Activated T-cell treated with anti-CD3 and anti-CD28 coated beads, Interleukin-2, amount 50 U/mL, for 72 hours (primary cell): Measurements from ENCODE around the gene THAP4. TPM values are rescaled to one million over a fixed set of nuclear protein-coding genes. Genes with fewer than 3 reads are reported as not detected.

ENCODE experiments used
- ATAC-seq, 2 donors: fragments of 150-1000 bp; cut with Tn5 transposase; replicated peaks in 1 of 2; 2 replicates each; pipeline ENCODE4 v1.10.0; 2021; ENCODE audit warnings: moderate library complexity in 2 of 2, mild to moderate bottlenecking in 1 of 2
- DNase-seq, 2 donors: peaks; one replicate each; pipeline ENCODE4 v3.0.0; 2021 to 2022; ENCODE audit warnings: mixed read lengths in 1 of 2
- H3K27ac Mint-ChIP-seq: one replicate; pipeline ENCODE4 v1.8.0; 2022; ENCODE audit warnings: mild to moderate bottlenecking, moderate library complexity, mixed read lengths
- H3K27me3 Mint-ChIP-seq: one replicate; pipeline ENCODE4 v1.8.0; 2022; ENCODE audit warnings: low read depth, mixed read lengths
- H3K36me3 Mint-ChIP-seq, 2 donors: one replicate each; pipeline ENCODE4 v1.8.0; 2022; ENCODE audit warnings: mixed read lengths in 2 of 2, mild to moderate bottlenecking in 1 of 2; ENCODE audit not compliant: insufficient read depth in 2 of 2
- H3K4me1 Mint-ChIP-seq: one replicate; pipeline ENCODE4 v1.8.0; 2022; ENCODE audit warnings: low read depth, mixed read lengths
- H3K4me3 Mint-ChIP-seq, 2 donors: one replicate each; pipeline ENCODE4 v1.8.0; 2022; ENCODE audit warnings: mild to moderate bottlenecking in 2 of 2, mixed read lengths in 2 of 2, moderate library complexity in 2 of 2
- H3K9me3 Mint-ChIP-seq, 2 donors: one replicate each; pipeline ENCODE4 v1.8.0; 2022; ENCODE audit warnings: mixed read lengths in 2 of 2
- total RNA-seq, 2 donors: library from RNA; stranded (reverse); gene quantifications; one replicate each; pipeline ENCODE4 v1.2.3, GENCODE V29; 2022

Gene THAP4
- total RNA-seq, 2 donors from 2014 or later, result 41.8 to 50.9 TPM

DNA sequence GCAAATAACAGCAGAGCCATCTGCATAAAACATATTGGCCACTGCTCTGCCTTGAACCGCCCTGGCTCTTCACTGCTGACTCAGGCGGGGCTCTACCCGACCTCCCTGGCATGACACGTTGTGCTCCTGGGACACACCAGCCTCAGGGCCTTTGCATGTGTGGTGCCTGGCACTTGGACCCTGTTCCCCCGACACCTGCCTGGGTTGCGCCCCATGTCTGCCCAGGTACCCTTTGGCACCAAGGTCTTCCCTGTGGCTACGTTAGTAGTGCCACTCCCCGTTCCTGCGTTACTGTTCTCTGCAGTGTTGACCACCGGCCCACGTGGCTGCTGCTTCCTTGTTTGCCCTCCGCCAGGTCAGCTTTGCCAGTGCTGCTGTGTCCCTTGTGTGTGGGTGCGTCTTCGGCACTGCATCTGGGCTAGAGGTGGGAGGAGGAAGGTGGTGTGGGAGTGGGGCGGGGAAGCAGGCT, 20.9 kb upstream of the THAP4 start:
- Mint-ChIP-seq H3K27ac (no peak overlapping the region), H3K4me1 (no peaks in the 10 kb centered on the region), H3K9me3 (no peaks in the 10 kb centered on the region), H3K27me3 (no peaks in the 10 kb centered on the region), H3K4me3 (no peak overlapping the region), H3K36me3 (peaks cover 4 to 14% of the 10 kb centered on the region in 2 donors)
- no peak for DNase-seq
- no peak for ATAC-seq

DNA sequence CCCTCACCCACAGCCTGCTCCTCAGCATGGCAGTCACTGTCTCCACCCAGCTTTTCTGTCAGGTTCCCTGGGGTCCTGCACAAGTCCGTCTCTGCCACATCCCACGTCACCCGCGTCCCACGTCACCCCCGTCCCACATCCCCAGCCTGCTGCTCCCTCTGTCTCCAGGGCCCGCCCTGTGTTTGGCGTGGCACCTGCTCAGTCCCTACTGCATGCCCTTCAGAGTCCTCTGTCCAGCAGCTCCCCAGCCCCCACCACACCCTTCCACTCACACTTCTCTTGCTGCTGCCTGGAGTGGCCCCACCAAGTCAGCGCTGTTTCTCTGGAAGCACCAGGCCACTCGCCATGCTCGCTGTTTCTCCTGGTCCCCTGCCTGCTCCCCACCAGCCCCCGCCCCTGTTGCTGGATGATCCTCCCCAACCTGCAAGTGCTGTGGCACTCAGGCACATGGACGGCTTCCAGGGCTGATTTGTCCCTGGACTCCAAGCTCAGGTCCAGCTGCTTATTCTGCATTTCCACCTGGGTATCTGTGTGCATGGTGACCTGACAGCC, 19.3 kb upstream of the THAP4 start:
- Mint-ChIP-seq H3K4me3 (no peak overlapping the region), H3K36me3 (peaks cover 4 to 14% of the 10 kb centered on the region in 2 donors), H3K27ac (no peak overlapping the region), H3K27me3 (no peaks in the 10 kb centered on the region), H3K4me1 (no peaks in the 10 kb centered on the region), H3K9me3 (no peaks in the 10 kb centered on the region)
- no peak for ATAC-seq
- DNase-seq, result no peak

DNA sequence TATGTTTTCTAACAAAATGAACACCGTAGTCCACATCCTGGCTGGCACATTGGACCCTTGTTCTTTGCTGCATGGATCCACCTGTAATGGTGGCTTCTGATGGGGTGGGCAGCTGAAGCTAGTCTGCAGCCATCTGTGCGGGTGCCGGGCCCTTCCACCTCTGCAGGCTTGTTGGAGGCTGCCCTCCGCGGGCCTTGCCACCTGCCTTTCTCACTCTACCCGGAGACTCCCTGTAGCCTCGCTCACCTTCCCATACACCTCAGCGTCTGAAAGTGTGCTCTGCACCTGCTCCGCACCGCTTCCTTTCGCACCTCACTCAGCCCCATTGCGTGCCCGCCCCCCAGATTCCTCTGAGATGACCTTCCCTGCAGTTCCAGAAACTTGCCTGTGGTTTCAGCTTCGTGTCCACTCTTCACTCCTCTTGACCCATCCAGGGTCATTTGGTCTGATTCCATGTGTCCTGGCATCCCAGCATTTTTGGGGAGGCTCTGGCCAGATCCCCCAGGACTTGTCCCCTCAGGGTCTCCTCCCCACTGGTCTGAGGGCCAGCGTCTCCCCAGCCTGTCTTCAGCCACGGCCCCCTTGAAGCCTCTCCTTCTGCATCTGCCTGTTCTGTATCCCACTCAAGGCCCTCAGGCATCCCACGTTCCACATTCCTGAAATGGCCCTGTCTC, 18.7 kb upstream of the THAP4 start:
- peaks cover 4% of the 10 kb centered on the region for H3K4me1 Mint-ChIP-seq
- no peaks in the 10 kb centered on the region for H3K9me3 Mint-ChIP-seq
- H3K27me3 Mint-ChIP-seq, result no peaks in the 10 kb centered on the region
- no peak for DNase-seq
- H3K27ac Mint-ChIP-seq, result no peak overlapping the region
- ATAC-seq, result no peak
- peaks cover 4 to 16% of the 10 kb centered on the region in 2 donors for H3K36me3 Mint-ChIP-seq
- no peak overlapping the region for H3K4me3 Mint-ChIP-seq

DNA sequence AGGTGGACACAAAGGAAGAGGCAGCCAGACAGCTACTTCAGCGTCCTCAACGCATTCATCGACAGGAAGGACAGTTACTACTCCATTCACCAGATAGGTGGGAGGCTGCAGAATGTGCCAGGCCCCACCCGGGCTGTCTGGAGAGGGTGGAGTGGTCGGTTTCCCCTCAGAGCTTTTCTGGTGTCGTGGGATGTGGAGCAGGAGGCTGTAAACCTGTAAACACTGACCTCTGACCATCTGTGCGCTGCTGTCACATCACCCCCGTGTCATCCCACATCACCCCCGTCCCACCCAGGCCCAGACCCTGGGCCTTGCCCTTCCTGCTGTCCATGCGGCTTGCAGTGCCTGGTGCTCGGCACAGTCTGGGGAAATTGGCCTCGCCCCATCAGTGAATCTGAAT, 17.6 kb upstream of the THAP4 start:
- no peaks in the 10 kb centered on the region for H3K27me3 Mint-ChIP-seq
- peaks cover 2 to 11% of the 10 kb centered on the region in 2 donors for H3K36me3 Mint-ChIP-seq
- DNase-seq (no peak), ATAC-seq (no peak)
- H3K9me3 Mint-ChIP-seq, result no peaks in the 10 kb centered on the region
- peaks cover 7% of the 10 kb centered on the region for H3K4me1 Mint-ChIP-seq
- no peak overlapping the region for H3K4me3 Mint-ChIP-seq
- no peak overlapping the region for H3K27ac Mint-ChIP-seq

DNA sequence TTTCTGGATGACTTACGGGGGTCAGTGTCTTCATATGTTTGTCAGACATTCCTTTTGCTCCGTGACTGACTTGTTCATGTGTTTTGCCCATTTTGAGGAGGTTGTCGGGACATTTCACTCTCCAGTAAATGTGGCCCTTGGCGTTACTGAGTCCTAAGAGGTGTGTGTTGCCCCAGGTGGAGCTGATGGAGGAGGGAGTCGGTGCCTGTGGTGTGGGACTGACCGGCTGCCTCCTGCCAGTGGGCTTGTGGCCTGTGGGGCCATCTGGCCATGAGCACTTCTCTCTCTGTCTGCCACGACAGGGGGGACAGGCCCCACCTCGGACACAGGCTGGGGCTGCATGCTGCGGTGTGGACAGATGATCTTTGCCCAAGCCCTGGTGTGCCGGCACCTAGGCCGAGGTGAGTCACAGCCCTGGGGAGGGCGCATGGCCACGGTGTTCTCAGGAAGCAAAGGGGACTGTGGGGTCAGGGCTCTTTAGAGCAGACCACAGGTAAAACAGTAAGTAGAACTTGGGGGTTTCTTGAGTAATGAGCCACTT, 16.3 kb upstream of the THAP4 start:
- DNase-seq (no peak), ATAC-seq (no peak)
- Mint-ChIP-seq H3K27ac (no peak overlapping the region), H3K27me3 (no peaks in the 10 kb centered on the region), H3K4me1 (peaks cover 18% of the 10 kb centered on the region), H3K4me3 (no peak overlapping the region), H3K36me3 (peaks cover 0 to 11% of the 10 kb centered on the region in 2 donors), H3K9me3 (no peaks in the 10 kb centered on the region)

DNA sequence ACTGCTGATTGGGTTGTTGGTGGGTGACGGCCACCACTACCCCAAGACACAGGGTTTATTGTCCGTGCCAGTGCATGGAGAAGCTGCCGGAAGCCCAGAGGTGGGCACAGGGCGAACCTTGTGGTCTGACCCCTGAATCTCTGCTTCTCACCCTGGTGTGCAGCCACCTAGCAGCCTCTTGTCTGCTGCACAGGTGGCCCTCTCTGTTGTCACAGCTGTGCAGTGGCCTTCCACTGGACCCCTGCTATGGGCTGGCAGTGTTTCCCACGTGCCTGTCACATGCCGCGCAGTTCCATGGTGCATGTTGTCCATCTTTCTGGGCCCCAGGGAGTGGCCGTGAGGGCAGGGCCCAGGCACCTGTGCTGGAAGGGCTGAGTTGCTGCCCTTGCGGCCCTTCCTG, 15.8 kb upstream of the THAP4 start:
- ATAC-seq (no peak), DNase-seq (no peak)
- Mint-ChIP-seq H3K27me3 (no peaks in the 10 kb centered on the region), H3K9me3 (no peaks in the 10 kb centered on the region), H3K4me3 (no peak overlapping the region), H3K36me3 (peaks cover 0 to 11% of the 10 kb centered on the region in 2 donors), H3K27ac (no peak overlapping the region), H3K4me1 (peaks cover 19% of the 10 kb centered on the region)

DNA sequence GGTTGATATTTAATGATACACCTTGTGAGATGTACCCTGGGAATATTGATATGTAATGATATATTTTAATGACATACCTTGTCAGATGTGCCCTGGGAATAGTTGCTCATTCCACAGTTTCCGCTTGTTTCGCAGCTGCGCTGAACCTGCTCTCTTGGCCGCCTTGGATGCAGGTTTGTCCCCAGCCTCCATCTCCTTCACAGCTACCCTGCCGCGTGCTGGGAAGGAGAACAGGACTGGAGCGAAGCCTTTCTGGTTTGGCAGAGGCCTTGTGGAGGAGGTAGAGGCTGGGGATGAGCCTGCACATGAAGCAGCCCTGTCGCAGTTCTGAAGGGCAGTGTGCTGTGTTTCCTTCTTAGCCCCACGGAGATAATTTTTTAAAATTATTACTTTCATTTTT, 15.2 kb upstream of the THAP4 start:
- peaks cover 19% of the 10 kb centered on the region for H3K4me1 Mint-ChIP-seq
- H3K27me3 Mint-ChIP-seq, result no peaks in the 10 kb centered on the region
- H3K27ac Mint-ChIP-seq, result no peak overlapping the region
- DNase-seq (no peak), ATAC-seq (no peak)
- H3K4me3 Mint-ChIP-seq, result no peak overlapping the region
- peaks cover 0 to 11% of the 10 kb centered on the region in 2 donors for H3K36me3 Mint-ChIP-seq
- H3K9me3 Mint-ChIP-seq, result no peaks in the 10 kb centered on the region

DNA sequence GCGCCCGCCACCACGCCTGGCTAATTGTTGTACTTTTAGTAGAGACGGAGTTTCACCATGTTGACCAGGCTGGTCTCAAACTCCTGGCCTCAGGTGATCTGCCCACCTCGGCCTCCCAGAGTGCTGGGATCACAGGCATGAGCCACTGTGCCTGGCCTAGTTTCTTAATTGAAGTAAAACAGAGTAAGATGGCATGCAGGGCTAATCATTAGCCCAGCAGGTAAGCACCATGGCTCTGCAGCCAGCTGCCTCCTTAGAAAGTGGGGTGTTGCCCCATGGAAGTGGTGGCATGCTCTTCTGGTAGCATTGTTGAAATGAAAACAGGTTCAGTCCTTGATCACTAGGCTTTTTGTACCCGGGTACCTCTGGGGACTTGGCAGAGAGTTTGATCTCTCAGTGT, 13.0 kb upstream of the THAP4 start:
- Mint-ChIP-seq H3K27me3 (no peaks in the 10 kb centered on the region), H3K4me1 (peaks cover 25% of the 10 kb centered on the region), H3K27ac (no peak overlapping the region), H3K36me3 (peaks cover 0 to 8% of the 10 kb centered on the region in 2 donors), H3K4me3 (no peak overlapping the region), H3K9me3 (no peaks in the 10 kb centered on the region)
- ATAC-seq (no peak), DNase-seq (no peak)

DNA sequence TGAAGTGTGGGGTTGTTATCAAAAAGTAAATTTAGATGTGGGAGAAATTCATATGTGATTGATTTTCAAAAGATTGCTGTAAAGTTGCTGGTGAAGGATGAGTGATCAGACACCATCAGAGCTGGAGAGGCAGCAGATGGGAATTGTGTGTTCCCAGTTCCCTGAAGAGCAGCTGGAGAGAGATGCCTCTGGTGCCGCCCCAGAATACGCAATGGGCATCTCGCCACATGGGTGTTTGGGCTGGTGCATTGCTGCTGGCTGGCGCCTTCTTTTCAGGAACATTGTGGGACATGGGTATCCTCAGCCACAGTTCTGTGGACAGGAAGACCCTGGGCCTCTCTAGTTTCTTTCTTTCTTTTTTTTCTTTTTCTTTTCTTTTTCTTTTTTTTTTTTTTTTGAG, 12.4 kb upstream of the THAP4 start:
- H3K4me3 Mint-ChIP-seq, result no peak overlapping the region
- H3K4me1 Mint-ChIP-seq, result peaks cover 25% of the 10 kb centered on the region
- H3K27me3 Mint-ChIP-seq, result no peaks in the 10 kb centered on the region
- ATAC-seq, result no peak
- no peaks in the 10 kb centered on the region for H3K9me3 Mint-ChIP-seq
- peaks cover 0 to 8% of the 10 kb centered on the region in 2 donors for H3K36me3 Mint-ChIP-seq
- no peak overlapping the region for H3K27ac Mint-ChIP-seq
- no peak for DNase-seq

DNA sequence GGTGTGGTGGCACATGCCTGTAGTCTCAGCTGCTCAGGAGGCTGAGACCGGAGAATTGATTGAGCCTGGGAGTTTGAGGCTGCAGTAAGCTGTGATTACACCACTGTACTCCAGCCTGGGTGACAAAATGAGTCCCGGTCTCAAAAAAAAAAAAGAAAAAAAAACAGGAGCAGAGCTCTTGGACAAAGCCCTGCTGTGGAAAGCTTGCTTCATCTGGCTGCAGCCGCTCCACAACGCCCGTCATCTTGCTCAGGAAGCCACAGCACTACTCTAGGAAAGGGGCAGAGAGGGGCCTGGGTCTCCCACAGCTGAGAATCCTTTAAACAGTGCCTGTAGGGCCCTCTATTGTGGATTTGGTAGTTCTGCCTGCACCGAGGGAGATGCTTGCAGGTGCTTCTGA, 11.5 kb upstream of the THAP4 start:
- no peak for DNase-seq
- peaks cover 0 to 8% of the 10 kb centered on the region in 2 donors for H3K36me3 Mint-ChIP-seq
- no peak overlapping the region for H3K4me3 Mint-ChIP-seq
- peaks cover 33% of the 10 kb centered on the region for H3K4me1 Mint-ChIP-seq
- ATAC-seq, result no peak
- no peaks in the 10 kb centered on the region for H3K9me3 Mint-ChIP-seq
- no peaks in the 10 kb centered on the region for H3K27me3 Mint-ChIP-seq
- no peak overlapping the region for H3K27ac Mint-ChIP-seq

DNA sequence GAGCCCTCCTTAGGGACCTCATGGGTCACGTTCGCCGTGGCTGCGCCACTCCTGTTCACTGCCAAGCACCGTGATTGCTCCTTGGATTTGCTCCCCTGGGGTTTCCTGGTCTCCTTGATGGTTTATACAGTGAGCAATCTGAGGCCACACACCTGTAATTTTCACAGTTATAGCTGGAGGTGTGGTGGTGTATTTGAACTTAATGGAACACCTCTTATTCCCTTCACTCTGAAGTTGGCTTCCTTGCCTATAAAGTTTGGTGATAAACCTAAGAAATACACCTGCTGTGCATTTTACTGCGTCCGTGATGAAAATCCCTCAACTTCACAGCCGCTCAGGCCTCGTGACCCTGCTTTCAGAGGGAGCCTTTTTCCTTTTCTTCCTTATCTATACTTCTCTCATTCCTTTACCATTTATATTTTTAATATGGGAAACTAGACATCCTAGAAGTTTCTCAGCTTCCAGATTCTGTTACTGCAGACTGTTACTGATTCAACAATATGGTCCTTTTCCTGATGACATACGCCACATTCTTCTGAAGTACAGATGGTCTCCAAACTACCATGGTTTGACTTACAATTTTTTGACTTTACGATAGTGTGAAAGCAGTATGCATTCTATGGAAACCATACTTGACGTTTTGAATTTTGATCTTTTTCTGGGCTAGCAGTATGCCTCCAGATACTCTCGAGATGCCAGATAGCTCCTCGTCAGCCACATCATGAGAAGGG, 9.1 kb upstream of the THAP4 start:
- H3K27ac Mint-ChIP-seq, result no peak overlapping the region
- H3K4me1 Mint-ChIP-seq, result peaks cover 42% of the 10 kb centered on the region
- H3K27me3 Mint-ChIP-seq, result no peaks in the 10 kb centered on the region
- DNase-seq, result no peak
- H3K9me3 Mint-ChIP-seq, result no peaks in the 10 kb centered on the region
- no peak overlapping the region for H3K4me3 Mint-ChIP-seq
- no peak for ATAC-seq
- peaks cover 0 to 5% of the 10 kb centered on the region in 2 donors for H3K36me3 Mint-ChIP-seq

DNA sequence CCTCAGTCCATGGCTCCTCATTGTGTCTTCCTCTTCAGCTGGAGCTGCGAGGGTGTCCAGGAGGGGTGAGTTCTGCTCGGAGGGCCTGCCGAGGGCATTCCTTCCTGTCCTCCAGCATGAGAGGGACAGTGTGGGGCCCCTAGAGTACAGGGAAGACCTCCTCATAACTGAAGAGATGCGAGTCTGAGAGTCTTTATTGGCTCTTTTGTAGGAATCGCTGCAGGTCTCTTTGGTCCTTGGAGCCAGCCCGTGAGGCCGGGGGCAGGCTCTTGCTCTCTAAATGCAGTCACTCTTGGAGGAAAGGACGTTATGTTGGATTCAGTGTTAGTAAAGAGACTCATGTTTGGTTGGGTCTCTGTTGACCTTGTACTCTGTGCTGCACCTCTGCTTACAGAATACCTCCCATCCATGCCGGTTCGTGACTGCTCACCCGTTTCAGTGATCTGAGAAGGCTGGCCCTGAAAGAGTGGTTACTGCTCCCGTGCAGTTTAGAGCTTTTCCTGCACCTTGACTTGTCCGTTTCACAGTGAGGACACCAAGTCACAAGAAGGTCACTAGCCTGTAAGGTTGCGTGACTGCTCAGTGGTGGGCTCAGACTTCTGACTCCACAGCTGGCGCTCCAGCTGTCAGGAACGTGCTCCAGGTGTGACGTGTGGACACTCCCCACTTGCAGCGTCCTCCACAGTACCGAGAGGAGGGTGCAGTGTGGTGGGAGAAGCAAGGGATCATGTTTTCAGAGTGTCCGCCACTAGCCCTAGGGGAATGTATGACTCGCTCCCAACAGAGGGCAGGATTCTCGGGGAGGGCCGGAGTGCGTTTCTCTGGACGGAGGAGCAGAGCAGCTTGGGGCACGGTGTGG, 8.3 kb upstream of the THAP4 start:
- Mint-ChIP-seq H3K36me3 (peaks cover 2 to 3% of the 10 kb centered on the region in 2 donors), H3K4me3 (no peak overlapping the region), H3K4me1 (peaks cover 43% of the 10 kb centered on the region), H3K27ac (no peak overlapping the region), H3K9me3 (no peaks in the 10 kb centered on the region), H3K27me3 (no peaks in the 10 kb centered on the region)
- DNase-seq (no peak), ATAC-seq (no peak)
